K562 (cell line): ENCODE results near the gene TYW1.
"Not testable (repeated sequence)": the region's sequence is repeated elsewhere in the genome, so short reads cannot be mapped to it uniquely, and the experiment has no call there.

Experiments used
- CTCF ChIP-seq, 3 experiments: IDR thresholded peaks in 2 of 3; conservative IDR thresholded peaks in 1 of 3; 2 replicates each; pipeline ENCODE4 v1.5.1; 2011 to 2012; ENCODE audit warnings: low read length in 3 of 3, mild to moderate bottlenecking in 3 of 3, control low read depth in 2 of 3, improper control_type of control experiment in 1 of 3, inconsistent platforms in 1 of 3, low read depth in 1 of 3, mixed read lengths in 1 of 3, moderate library complexity in 1 of 3; ENCODE audit not compliant: insufficient read depth in 2 of 3
- SP2 ChIP-seq: IDR thresholded peaks from 2 replicates; pipeline ENCODE4 v1.6.1; 2011; ENCODE audit warnings: mild to moderate bottlenecking, low read depth, low read length, moderate library complexity; ENCODE audit not compliant: poor library complexity, severe bottlenecking; ENCODE audit errors: extremely low read depth
- TARDBP ChIP-seq: fragments of 450-650 bp; IDR thresholded peaks from 2 replicates; pipeline ENCODE4 v1.6.1; 2016
- ZFP91 ChIP-seq: sonication (generic); formaldehyde crosslinking; IDR thresholded peaks from 2 replicates; pipeline ENCODE4 v1.8.0; 2022; ENCODE audit warnings: mild to moderate bottlenecking, missing genetic modification reagents

- TF ChIP-seq TARDBP; ZFP91 (CRISPR knock-in tag); CTCF (IDR thresholded peaks at IDR 0.05 in 2 of 3, conservative IDR thresholded peaks at IDR 0.05 in 1 of 3; ENCODE audit: insufficient read depth in 2 of 3, low read depth in 1 of 3, low read length in 3 of 3); SP2: not testable (repeated sequence)
Observed at GRCh38 chr7:66994051-66994450, 2.6 kb upstream of the TYW1 start.
